Heart left ventricle (tissue), 16 donors: ENCODE results near the gene OXA1L. TPM values are rescaled to one million over a fixed set of nuclear protein-coding genes. Genes with fewer than 3 reads are reported as not detected.

ENCODE experiments used
- ATAC-seq, 4 donors: fragments of 200-7000 bp; cut with Tn5 transposase; one replicate each; pipeline ENCODE4 v1.9.1; 2020 to 2022; ENCODE audit warnings: moderate library complexity in 4 of 4, mild to moderate bottlenecking in 3 of 4, moderate number of reproducible peaks in 1 of 4
- DNase-seq, 5 donors: peaks; one replicate each; pipeline ENCODE4 v3.0.0-alpha.2; 2020
- H3K27ac ChIP-seq, 12 donors: fragments of 200-600 bp; sonication (generic) in 4 of 12; one replicate each; pipeline versions ENCODE4 v1.5.0 to v1.8.0; 2016 to 2022; ENCODE audit warnings: mild to moderate bottlenecking in 2 of 12
- H3K27me3 ChIP-seq, 9 donors: fragments of 200-600 bp; sonication (generic) in 2 of 9; one replicate each; pipeline versions ENCODE4 v1.5.1 to v1.8.0; 2016 to 2022; ENCODE audit warnings: mild to moderate bottlenecking in 3 of 9
- H3K36me3 ChIP-seq, 9 donors: fragments of 200-600 bp; sonication (generic) in 2 of 9; one replicate each; pipeline versions ENCODE4 v1.5.0 to v1.8.0; 2018 to 2022; ENCODE audit warnings: mild to moderate bottlenecking in 2 of 9
- H3K4me1 ChIP-seq, 12 donors: fragments of 200-600 bp; sonication (generic) in 4 of 12; one replicate each; pipeline versions ENCODE4 v1.5.0 to v1.8.0; 2016 to 2022; ENCODE audit warnings: mild to moderate bottlenecking in 3 of 12
- H3K4me3 ChIP-seq, 12 donors: fragments of 200-600 bp; sonication (generic) in 4 of 12; one replicate each; pipeline versions ENCODE4 v1.5.0 to v1.8.0; 2017 to 2022; ENCODE audit warnings: mild to moderate bottlenecking in 9 of 12, moderate library complexity in 4 of 12
- H3K9me3 ChIP-seq, 12 donors: fragments of 200-600 bp; sonication (generic) in 4 of 12; one replicate each; pipeline versions ENCODE4 v1.5.0 to v1.8.0; 2016 to 2022; ENCODE audit warnings: mild to moderate bottlenecking in 1 of 12
- CTCF ChIP-seq, 12 donors: fragments of 200-600 bp; sonication (generic) in 4 of 12; IDR thresholded peaks; one replicate each; pipeline versions ENCODE4 v1.5.0 to v1.8.0; 2018 to 2022; ENCODE audit warnings: antibody characterized with exemption in 12 of 12, mild to moderate bottlenecking in 5 of 12
- POLR2A ChIP-seq, 2 donors: fragments of 450-650 bp; IDR thresholded peaks; one replicate each; pipeline ENCODE4 v1.6.1; 2017; ENCODE audit warnings: antibody characterized with exemption in 2 of 2, mild to moderate bottlenecking in 2 of 2, moderate library complexity in 2 of 2
- WGBS, 4 donors: extraction: QIAGEN DNeasy Blood & Tissue Kit in 2 of 4; methylation state at CpG; one replicate each; pipeline versions ENCODE4 v1.1.5 to v1.1.7; 2013 to 2018; 5-methylcytosine and 5-hydroxymethylcytosine counted together
- intact Hi-C, 10 donors: fragments of 100-400 bp; cut with DNase I; formaldehyde crosslinking; loops; one replicate each; pipeline versions ENCODE4 v1.11.1 to v1.14.2; 2022
- polyA plus RNA-seq, 2 donors: library from polyadenylated mRNA; stranded (reverse); fragments of 200-250 nt; gene quantifications; one replicate each; pipeline ENCODE4 v1.2.3, GENCODE V29; 2013
- total RNA-seq, 9 donors: library from RNA; depleted of rRNA in 2 of 9; stranded (reverse); fragments of >200 nt in 2 of 9; fragmentation: NEBNext Ultra II Directional in 3 of 9; extraction: Animal tissue kit (Norgen Biotek cat#: 25700) in 3 of 9; gene quantifications; one replicate each; pipeline versions ENCODE4 v1.1.0 to v1.2.4, GENCODE V29; 2016 to 2023
- donor health status: ischemic (EF 13 %, LVEDD 7.1; RV severe dilation, severe dysfunction).
- donor health status: healthy with polysubstance abuse.
- donor health status: DM: no; HTN: yes; CAD: no.
- donor health status: DM: no; HTN: no; CAD: no.
- donor health status: ischemic (EF 25% LVEDD 6.9; RV normal size, moderate dysfunction).
- donor health status: ischemic (EF 25% LVEDD 5.7; RV mildly dilated, moderate dysfunction).
- donor health status: healthy.
- donor health status: DM: yes; HTN: yes; CAD: no.
- donor health status: ischemic (EF 35%, LVEDD 5.7; RV mildly dilated, moderate dysfunction).
- donor health status: nonischemic (EF 11% LVEDD 7.7; RV severe dilation, severe dysfunction).
- donor health status: DM: yes; HTN: yes; CAD: no.
- donor health status: PGD.
- donor health status: ischemic (EF 29% LVEDD 5.4; RV normal size, mild dysfunction).
- donor health status: nonischemic (EF 23%, LVEDD 6.1; RV moderate dilation, normal function).

The OXA1L gene
- total and polyA plus RNA-seq, 11 donors, result 91.5 to 205 (median 143) TPM

GRCh38 chr14:22778084-22778483, 11.6 kb downstream of the OXA1L start:
- 72 to 88% (median 75%) methylated on average over 2 of the region's 2 CpGs for WGBS, 4 donors

GRCh38 chr14:22780105-22780679, 13.7 kb downstream of the OXA1L start:
- Histone ChIP-seq H3K4me3 (no peak overlapping the region), H3K4me1 (peaks cover 0 to 62% (median 0%) of the 10 kb centered on the region in 12 donors), H3K36me3 (peaks cover 0 to 14% (median 0%) of the 10 kb centered on the region in 9 donors), H3K27ac (peak overlapping the region in 2 of 12 donors; percentile 19 to 61), H3K9me3 (no peaks in the 10 kb centered on the region), H3K27me3 (no peaks in the 10 kb centered on the region)
- DNase-seq (peak in 1 of 5 donors; percentile 31), ATAC-seq (peak in 3 of 4 donors; percentile 40 to 43 (median 43))
- WGBS, 4 donors, result 65 to 89% (median 66%) methylated on average over 1 to 2 of the region's 2 CpGs
- no peak for TF ChIP-seq CTCF (IDR thresholded peaks at IDR 0.05)
- no peak for TF ChIP-seq POLR2A (IDR thresholded peaks at IDR 0.05)
- intact Hi-C loops, result no loop called here

More at GRCh38 chr14:22778084-22778483, 11.6 kb downstream of the OXA1L start:
- peak in 2 of 4 donors; percentile 25 to 49 for ATAC-seq
- DNase-seq, result no peak
- Histone ChIP-seq H3K4me3 (no peak overlapping the region), H3K9me3 (no peaks in the 10 kb centered on the region), H3K4me1 (peaks cover 0 to 49% (median 0%) of the 10 kb centered on the region in 12 donors), H3K27ac (no peak overlapping the region), H3K36me3 (peaks cover 0 to 34% (median 10%) of the 10 kb centered on the region in 9 donors), H3K27me3 (no peaks in the 10 kb centered on the region)
- intact Hi-C loops, result loop anchor here in 1 of 10 donors (10.0 kb wide), 1 partner anchor 77 kb away; no protein-coding TSS in a partner anchor
- TF ChIP-seq POLR2A (IDR thresholded peaks at IDR 0.05), result no peak

GRCh38 chr14:22780941-22781300, 14.4 kb downstream of the OXA1L start:
- peaks cover 0 to 7% (median 0%) of the 10 kb centered on the region in 9 donors for H3K36me3 ChIP-seq
- H3K4me1 ChIP-seq, result peaks cover 0 to 62% (median 0%) of the 10 kb centered on the region in 12 donors
- TF ChIP-seq POLR2A (IDR thresholded peaks at IDR 0.05), result no peak
- no peak for TF ChIP-seq CTCF (IDR thresholded peaks at IDR 0.05)
- DNase-seq (no peak), ATAC-seq (no peak)
- no peaks in the 10 kb centered on the region for H3K9me3 ChIP-seq
- WGBS, 4 donors, result 89 to 96% (median 94%) methylated on average over 5 of the region's 5 CpGs
- no peaks in the 10 kb centered on the region for H3K27me3 ChIP-seq
- intact Hi-C loops, result no loop called here
- H3K4me3 ChIP-seq, result no peak overlapping the region
- peak overlapping the region in 1 of 12 donors; percentile 61 for H3K27ac ChIP-seq

GRCh38 chr14:22781301-22781991, 15.0 kb downstream of the OXA1L start:
- DNase-seq (no peak), ATAC-seq (peak in 1 of 4 donors; percentile 11)
- Histone ChIP-seq H3K36me3 (peaks cover 0 to 1% (median 0%) of the 10 kb centered on the region in 9 donors), H3K4me1 (peaks cover 0 to 62% (median 0%) of the 10 kb centered on the region in 12 donors), H3K27ac (peak overlapping the region in 1 of 12 donors; percentile 61), H3K4me3 (no peak overlapping the region), H3K9me3 (no peaks in the 10 kb centered on the region), H3K27me3 (no peaks in the 10 kb centered on the region)
- WGBS, 4 donors, result 0 to 6% (median 0%) methylated on average over 1 of the region's 1 CpG
- TF ChIP-seq POLR2A (IDR thresholded peaks at IDR 0.05), result no peak
- TF ChIP-seq CTCF (IDR thresholded peaks at IDR 0.05), result no peak
- intact Hi-C loops, result no loop called here
